Lung microvascular endothelial cell (primary cell): ENCODE results near the gene USP3. TPM values are rescaled to one million over a fixed set of nuclear protein-coding genes. Genes with fewer than 3 reads are reported as not detected.
A peak's percentile ranks its signal among the peaks of the same experiment; 100 is the strongest.

Experiments
- DNase-seq, 2 donors: peaks; one replicate each; pipeline versions ENCODE4 v3.0.0 to v3.0.0-alpha.2; 2010; ENCODE audit warnings: low read depth in 2 of 2
- total RNA-seq: library from RNA; depleted of rRNA; stranded (reverse); fragments of >200 nt; gene quantifications from 2 replicates; pipeline ENCODE4 v1.2.1, GENCODE V29; 2014

Gene USP3
- total RNA-seq, 1 donor from 2014 or later, result 30.0 TPM

DNA sequence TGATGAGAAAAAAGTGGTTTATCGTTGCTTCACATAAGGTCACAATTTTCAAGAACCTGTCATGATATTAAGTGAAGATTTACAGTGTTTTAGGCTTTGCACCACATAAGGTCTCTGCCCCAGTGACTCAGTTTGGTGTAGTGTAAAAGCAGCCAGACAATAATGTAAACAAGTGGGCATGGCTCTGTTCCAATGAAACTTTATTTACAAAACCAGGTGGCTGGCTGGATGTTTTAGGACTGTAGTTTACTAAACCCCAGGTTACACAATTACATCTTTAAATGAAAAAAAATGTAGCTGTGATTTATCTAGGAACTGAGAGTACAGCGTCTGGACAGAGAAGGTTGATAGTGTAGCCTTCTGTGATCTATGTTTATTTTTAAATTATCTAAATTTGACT lies 83.1 kb downstream of the USP3 start:
- peak in 1 of 2 donors; percentile 42 for DNase-seq

DNA sequence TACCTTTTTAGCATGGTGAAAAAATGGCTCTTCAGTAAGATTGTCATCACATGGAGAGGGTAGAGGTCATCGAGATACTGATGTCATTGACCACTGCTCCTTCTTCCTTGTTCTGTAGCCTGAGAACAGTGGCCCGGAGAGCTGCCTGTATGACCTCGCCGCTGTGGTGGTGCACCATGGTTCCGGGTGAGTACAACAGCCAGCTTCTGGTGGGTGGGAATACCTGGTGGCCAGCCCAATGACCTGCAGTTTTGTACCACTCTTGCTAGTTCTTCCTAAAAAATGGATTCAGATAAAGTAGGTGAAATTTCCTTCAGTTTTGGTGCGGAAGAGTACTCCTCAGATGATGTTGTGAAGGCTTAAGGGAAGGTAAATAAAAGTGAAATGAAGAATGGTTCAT lies 84.4 kb downstream of the USP3 start:
- no peak for DNase-seq

DNA sequence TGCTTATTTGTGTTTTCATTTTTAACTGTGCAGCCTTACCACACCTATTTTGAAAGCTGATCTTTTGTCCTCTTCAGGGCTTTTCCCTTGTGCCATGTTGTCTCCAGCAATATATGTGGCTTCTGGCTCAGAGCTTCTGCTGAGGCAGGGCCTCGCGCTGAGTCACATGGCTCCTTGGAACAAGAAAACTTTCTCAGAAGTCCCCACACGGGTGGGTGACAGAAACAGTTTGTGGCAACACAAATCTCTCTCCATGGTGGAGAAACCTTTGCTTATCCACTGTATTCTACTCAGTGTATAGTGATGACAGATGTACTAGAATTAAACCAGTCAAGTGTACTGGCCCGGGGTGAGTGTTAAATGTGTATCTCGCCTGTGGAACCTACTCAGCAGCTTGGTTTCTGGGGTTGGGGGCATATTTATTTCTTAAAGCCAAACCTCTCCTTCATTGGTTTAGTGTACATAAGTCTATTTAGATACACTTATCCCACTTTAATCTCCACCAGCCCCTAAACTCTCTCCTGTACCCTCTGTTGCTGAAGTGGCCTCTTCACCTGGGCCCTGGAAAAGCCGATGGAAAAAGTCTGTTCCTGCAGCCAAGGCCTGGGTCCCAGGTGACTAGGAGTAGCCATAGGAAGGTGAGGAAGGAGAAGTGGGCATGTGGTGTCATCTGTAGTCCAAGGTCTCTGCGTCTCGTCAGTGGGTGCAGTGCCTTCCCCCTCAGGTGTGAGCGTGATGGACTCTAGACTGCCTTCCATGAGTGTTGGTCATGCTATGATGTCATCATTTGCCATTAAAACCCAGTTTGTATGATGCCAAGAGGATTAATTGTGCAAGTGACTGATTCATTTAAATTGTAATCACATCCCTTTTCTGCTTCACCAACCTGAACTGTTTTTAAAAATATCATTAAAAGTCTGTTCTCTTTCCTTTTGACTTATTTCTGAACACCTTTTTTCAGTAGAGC lies 89.6 kb downstream of the USP3 start:
- DNase-seq, result no peak

DNA sequence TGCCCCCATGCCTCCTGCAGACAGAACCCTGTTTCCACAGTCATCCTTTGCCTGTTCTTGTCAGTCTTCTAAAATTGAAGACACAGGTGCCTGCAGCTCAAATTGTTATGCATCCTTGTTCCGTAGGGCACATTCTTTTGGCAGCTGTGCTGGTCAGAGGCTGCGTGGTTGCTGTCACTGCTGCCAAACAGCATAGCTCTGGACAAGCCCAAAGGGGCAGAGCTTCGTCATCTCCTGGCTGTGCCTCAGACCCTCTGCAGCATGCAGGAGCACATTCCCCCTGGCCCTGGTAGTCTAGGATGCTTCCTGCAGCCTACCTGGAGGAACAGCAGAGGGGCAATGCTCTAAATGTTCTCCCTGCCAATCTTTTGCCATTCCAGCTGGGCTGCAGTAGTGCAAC lies 90.7 kb downstream of the USP3 start:
- no peak for DNase-seq

DNA sequence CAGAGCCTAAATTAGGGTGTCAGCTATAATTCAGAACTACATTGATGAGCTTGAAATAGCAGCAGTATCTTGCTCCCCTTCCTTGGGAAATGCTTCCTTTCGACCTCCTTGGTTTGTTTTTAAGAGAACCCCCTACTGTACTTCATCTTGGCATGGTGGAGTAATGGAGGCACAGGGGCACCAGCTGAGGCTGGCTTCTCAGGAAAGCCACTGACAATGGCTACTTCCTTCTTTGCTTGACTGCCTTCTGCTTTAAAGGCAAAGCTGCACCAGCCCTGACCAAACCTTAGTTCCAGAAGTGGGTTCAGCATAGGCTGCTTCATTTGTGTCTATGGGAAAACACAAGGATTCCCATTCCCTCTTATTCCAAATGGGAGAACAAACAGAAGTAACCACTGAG lies 91.3 kb downstream of the USP3 start:
- DNase-seq, result no peak

DNA sequence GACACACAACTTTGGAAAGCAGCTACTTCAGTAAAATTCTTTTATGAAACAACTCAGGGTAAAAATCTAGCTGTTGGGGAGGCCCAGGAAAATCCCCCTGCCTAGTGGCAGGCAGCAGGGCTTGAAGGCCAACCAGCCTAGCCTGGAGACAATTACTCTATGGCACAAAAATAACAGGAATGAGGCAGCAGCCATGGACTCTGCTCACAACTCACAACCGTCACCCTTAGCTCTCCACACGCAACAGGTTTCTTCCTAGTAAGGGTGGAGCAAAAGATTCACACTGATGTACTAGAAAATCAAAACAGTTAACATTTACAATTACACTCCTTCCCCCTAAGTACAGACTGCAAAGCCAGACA lies 92.3 kb downstream of the USP3 start:
- DNase-seq, result no peak

DNA sequence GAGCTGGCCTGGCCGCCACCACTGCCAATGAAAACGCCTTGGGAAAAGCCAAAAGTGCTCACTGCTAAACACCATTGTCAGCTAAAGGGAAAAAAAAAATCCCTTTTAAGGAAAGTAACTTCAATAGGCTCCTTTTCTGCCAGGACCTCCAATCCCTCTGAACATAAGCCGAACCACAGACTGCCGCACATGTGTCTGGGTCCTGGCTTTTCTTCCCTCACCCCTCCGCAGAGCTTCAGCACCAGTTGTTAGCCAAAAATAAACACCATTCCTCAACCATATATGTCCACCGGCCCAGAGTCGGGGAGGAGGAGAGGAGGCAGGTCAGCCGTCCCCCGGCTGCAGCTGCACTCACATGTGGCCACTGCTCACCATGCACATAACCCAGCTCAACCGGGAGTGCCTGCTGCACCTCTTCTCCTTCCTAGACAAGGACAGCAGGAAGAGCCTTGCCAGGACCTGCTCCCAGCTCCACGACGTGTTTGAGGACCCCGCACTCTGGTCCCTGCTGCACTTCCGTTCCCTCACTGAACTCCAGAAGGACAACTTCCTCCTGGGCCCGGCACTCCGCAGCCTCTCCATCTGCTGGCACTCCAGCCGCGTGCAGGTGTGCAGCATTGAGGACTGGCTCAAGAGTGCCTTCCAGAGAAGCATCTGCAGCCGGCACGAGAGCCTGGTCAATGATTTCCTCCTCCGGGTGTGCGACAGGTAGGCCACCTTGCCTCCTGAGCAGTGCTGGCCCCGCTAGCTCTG lies 92.8 kb downstream of the USP3 start, which contains the start of gene FBXL22:
Gene FBXL22 (plus strand): TSS at position 350 of the 753 bp plus-strand sequence. CDS start 6 bp downstream, at position 356.
- DNase-seq, result no peak

DNA sequence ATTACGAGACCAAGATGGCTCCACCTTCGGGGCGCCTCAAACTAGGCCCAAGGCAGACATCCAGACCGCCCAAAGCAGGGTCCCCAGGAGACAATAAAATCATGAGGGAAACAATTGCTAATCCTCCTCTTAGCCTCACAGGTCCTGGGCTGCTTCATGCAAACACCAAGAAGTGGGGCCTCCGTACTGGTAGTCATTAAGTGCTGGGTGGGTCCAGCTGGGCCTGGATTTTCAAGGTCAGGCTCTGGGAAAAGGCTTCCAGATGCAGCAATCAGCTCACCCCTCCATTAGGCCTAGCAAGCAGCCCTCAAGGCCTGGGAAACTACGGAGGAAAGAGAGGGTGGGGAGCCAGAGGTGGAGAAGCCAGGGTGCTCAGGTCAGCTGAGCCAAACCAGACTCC lies 93.4 kb downstream of the USP3 start:
- DNase-seq, result no peak

DNA sequence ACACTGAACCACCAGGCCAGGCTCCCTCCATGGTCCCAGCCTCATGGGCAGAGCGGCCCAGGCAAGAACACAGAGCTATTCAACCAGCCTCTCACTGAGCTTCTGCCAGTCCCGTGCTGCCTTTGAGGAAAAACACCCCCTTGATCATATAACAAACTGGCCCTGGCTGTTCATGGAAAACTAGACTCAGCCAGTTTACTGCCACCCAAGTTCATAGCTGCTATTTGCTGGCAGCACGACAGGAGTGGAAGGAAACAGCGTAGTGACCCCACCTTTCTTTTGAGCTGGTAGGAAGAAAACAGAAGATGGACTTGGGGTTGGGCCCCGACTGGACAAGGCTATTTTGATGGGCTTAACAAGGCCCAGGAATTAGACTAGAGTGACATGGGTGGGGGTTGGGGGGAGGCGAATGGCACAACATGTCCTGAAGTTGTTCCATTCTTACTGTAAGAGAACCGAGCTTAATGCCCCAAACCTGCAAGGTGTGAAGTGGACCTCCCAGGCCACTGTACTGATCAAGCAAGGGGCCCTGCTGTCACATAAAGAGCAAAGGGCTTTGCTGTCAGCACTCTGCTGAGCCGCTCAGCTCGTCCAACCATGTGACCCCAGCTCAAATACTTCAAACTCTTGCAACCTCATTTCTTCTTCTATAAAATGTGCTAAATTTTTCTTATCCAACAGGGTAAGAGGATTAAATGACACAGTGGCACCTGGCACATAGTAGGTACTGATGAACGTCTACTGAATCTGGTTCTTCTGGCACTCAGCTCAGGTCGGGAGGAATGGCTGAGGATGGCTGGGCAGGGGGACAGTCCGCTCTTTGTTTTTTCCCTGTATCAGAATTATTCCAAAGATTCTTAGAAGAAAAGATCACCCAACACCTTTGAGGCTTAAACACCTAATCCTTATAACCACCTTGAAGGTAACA lies 94.3 kb downstream of the USP3 start:
- DNase-seq, result peak; percentile 34 to 56

DNA sequence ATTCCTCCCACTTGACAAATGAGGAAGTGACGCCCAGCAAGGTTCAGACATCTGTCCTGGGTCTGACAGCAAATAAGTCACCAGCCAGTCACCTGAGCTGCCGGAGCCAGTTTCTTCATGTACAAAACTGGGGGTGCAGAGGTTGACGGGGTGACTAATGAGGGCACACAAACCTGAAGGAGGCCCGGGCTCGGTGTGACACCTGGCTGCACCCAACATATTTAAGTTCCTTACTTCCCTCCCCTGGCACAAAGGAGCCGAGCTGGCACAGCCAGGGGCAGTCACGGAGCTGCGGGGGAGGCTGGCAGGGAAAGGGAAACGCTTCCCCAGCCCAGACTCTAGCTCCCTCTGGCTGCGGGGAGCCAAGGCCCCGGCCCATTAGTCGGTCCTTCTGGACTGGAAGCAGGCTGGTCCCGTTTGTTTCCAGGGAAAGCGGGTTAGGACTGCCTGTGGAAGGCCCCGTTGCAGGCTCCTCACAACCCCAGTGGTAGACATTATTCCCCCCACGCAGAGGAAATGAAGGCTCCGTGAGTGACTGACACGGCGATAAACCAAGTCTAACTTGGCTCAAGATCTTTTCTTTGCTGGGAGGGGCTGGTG lies 95.1 kb downstream of the USP3 start:
- peak; percentile 53 to 62 for DNase-seq

DNA sequence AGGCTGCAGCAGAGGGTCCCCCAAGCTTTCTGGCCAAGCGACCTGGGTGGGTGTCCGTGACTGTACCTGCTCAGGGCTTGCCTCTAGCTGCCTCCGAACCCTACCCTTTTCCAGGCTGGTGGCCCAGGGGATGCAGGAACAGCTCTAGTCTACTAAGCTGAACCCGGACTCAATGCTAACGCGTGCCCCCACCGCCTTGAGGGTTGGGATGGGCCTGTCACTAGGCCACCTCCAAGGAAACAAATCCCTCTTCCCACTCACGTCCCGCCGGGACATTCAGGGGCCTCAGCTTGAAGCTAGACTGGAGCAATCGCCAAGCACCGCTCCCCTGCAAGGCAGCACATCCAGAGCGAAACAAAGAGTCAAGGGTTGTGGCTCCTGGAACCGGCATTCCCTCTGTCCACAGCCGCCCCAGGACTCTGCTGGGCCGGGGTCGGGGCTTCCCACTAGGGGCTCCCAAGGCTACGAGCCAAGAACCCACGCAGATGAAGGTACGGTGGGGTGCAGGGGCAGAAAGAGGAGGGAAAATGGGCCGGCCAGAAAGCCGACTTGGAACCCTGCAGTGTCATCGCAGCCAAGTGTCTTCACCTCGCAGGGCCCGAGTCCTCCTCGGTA lies 95.7 kb downstream of the USP3 start:
- DNase-seq, result peak in 1 of 2 donors; percentile 23

DNA sequence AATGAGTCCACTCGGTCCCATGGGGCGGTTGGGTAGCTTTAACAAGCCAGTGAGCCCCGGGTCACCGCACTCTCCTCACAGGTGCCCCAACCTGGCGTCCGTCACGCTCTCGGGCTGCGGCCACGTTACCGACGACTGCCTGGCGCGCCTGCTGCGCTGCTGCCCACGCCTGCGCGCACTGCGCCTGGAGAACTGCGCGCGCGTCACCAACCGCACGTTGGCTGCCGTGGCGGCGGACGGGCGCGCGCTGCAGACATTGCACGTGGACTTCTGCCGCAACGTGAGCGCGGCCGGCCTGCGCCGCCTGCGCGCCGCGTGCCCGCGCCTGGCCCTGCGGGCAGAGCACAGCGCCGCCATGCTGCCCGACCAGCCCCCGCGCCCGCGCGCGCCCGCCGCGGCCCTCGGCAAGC lies 96.2 kb downstream of the USP3 start:
- peak; percentile 97 for DNase-seq

DNA sequence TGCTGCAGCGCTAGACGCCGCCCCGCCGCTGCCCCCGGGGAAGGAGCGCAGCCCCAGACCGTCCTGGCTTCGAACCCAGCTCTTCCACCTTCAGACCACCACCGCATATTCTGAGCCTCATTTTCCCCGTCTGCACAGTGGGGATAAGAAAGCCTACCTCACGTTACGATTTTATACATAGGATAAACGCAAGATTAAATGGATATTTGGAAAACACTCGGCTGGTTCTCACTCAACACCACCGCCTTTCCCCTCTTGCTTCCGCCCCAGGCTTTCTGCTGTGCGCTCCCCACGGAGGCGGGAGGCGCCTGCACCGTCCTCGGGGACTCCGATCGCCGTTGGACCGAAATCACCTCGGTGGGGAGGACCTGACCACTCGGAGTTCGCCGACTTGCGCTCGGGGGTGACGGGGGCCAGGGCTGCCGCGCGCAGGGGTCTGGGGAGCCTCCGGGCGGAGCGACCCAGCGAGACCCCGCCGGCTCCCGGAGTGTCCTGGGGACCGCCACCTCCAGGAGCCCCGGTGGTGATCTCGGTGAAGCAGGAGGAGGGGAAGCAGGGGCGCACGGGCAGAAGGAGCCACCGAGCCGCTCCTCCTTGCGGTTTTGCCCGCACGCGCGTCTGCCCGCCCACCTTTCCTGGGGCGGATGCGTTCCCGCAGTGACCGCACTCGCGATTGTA lies 96.8 kb downstream of the USP3 start:
- peak; percentile 26 to 35 for DNase-seq

DNA sequence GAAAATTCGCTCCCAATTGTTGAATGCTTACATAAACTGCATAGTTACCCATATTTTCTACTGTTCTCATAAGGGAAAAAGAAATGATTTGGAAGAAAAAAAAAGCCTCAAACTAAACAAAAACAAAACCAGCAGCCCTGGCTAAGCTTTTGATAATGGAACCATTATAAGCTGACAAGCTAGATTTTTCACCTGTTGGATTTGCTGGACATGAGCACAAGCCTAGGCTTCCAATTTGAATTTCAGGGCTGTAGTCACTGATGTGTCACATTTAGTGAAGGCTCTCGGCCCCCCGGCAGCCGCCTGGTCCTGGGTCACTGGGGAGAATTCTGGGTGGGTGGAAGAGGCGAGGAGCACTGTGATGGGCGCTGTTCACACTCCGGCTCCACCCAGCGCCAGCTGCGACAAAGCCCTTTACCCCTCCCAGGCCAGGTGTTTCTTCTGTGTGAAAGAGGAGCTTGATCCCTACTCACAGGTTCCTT lies 97.4 kb downstream of the USP3 start:
- no peak for DNase-seq

DNA sequence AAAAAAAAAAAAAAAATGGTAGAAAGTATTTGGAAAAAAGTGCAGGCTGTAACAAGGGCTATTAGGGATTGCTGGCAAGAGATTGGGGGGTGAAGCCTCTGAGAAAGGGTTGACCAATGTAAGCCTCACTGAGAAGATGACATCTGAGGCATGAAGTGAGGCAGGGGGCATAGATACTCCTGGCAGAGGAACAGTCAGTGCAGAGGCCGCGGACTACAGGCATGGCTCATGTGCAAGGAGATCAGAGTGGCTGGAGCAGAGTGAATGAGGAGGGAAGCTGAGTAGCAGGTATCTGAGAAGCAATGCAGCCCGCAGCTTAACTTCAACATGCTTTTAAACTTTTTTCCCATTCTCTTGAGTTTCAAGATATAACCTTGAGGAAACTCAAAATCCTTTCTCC lies 98.2 kb downstream of the USP3 start:
- DNase-seq, result no peak

DNA sequence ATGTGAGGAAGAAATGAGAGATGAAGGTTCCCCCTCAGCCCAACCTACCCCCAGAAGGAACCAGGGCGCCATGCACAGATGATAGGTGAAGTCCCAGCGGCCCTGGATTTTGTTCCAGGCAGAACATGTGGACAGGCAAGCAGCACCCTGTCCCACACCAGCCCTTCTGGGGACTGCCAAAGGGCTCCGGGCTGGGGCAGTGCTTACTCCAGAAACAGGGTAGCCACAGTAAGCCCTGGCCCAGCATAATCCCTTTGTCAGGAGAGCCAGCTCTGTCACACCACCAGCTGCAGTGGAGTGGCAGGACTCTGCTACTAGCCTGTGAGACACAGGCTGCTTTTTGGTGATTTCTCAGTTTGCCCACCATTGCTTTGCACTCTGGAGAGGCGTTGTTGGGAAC lies 99.1 kb downstream of the USP3 start:
- no peak for DNase-seq

DNA sequence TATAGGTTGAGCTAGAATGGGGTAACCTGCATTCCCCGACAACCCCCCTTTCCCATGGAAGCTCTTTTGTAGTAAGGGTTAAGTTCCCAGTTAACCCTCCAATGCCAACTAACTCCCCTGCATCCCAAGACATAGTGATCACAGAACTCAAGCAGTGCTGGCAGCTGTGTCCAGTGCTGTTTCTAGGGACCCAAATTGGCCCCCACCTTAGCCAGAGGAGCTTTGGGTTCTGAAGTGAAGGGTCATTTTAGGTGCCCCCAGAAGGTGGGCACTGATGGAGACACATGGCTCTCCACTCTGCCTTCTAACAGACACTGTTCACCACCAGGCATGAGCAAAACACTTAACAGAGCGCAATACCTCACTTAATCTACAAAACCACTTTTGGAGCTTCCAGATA lies 99.9 kb downstream of the USP3 start:
- DNase-seq, result no peak

DNA sequence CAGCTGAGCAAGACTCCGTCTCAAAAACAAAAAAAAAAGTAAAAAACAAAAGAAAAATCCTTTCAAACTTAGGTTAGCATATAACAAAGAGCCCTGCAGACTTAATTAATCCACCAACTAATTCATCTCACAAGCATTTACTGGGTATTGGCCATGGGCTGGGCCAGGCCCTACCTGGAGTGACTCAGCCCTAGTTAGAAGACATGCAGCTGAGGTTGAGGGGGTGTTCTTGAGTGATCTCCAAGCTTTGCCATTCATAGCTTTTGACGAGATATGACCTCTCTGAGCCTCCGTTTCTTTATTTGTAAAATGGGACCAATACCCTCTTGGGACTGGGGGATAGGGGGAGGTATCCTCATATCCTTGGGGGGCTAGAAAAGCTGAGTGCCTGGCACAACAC lies 100.6 kb downstream of the USP3 start:
- DNase-seq, result no peak

DNA sequence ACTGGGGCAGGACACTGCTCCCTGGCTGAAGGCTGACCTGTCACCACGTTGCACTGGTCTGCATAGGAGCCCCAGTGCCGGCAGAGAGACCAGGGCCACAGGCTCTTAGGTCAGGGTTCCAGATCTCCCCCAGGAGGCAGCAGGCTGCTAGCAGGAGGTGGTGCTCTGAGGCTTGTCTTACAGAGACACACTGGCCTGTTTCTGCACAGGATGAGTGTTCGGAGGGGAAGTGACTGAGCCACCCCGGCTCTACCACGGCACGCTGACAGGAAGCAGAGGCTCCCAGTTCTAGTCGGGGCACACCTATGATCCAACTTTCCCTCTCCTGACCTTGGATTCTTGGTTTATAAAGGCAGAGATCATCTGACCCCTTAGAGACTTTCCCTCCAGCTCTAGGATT lies 101.4 kb downstream of the USP3 start:
- peak in 1 of 2 donors; percentile 73 for DNase-seq

DNA sequence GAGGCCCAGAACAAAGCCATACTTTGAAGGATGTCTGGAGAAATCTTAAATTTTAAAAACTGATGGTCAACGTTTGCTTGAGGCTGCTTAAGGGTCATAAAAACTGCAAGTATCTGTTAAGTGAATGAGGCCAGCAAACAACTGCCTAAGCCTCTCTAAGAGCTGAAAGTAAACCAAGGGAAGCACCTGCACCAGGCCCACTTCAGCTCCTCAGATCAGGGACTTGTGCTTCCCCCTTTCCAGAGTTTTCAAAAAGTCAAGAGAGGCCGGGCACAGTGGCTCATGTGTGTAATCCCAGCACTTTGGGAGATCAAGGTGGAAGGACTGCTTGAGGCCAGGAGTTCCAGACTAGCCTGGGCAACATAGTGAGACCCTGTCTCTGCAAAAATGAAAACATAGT lies 101.9 kb downstream of the USP3 start:
- no peak for DNase-seq
